Tibial nerve (tissue), 3 donors: ENCODE results near the gene PKLR.

Experiments used
- CTCF ChIP-seq, 5 experiments: fragments of 200-600 bp in 3 of 5; fragments of 450-650 bp in 2 of 5; sonication (generic) in 3 of 5; IDR thresholded peaks; one replicate each; pipeline ENCODE4 v1.5.1; 2016 to 2019; ENCODE audit warnings: antibody characterized with exemption in 5 of 5, mild to moderate bottlenecking in 3 of 5, moderate library complexity in 2 of 5
- POLR2A ChIP-seq, 2 donors: fragments of 450-650 bp; IDR thresholded peaks; one replicate each; pipeline ENCODE4 v1.6.1; 2017; ENCODE audit warnings: antibody characterized with exemption in 2 of 2, mild to moderate bottlenecking in 2 of 2, moderate library complexity in 2 of 2

- TF ChIP-seq POLR2A (IDR thresholded peaks at IDR 0.05) (no peak), CTCF (IDR thresholded peaks at IDR 0.05) (no peak)
Measured at GRCh38 chr1:155304558-155305063, 3.4 kb upstream of the PKLR start.
